NT2/D1 (cell line): Measurements from ENCODE around the gene PTPRN2.
"Not testable (repeated sequence)": the region's sequence is repeated elsewhere in the genome, so short reads cannot be mapped to it uniquely, and the experiment has no call there.

Experiments
- DNase-seq: peaks from one replicate; pipeline ENCODE4 v3.0.0-alpha.2; 2011; ENCODE audit warnings: low read depth, low spot score
- H3K27me3 ChIP-seq: 2 replicates; pipeline ENCODE4 v1.6.0; 2011; ENCODE audit warnings: mild to moderate bottlenecking; ENCODE audit not compliant: insufficient read length, insufficient read depth
- H3K36me3 ChIP-seq: 2 replicates; pipeline ENCODE4 v1.6.1; 2011; ENCODE audit warnings: mild to moderate bottlenecking, low read length, mixed read lengths; ENCODE audit not compliant: insufficient read depth, insufficient read length
- H3K4me1 ChIP-seq: 2 replicates; pipeline ENCODE4 v1.5.1; 2011; ENCODE audit not compliant: insufficient read depth, insufficient read length
- H3K4me3 ChIP-seq: 2 replicates; pipeline ENCODE4 v1.5.1; 2011; ENCODE audit warnings: low read depth; ENCODE audit not compliant: insufficient read length
- H3K9ac ChIP-seq: 2 replicates; pipeline ENCODE4 v1.6.0; 2011; ENCODE audit warnings: low read depth; ENCODE audit not compliant: insufficient read length
- H3K9me3 ChIP-seq: 2 replicates; pipeline ENCODE4 v1.5.1; 2011; ENCODE audit warnings: mild to moderate bottlenecking, low read length; ENCODE audit not compliant: insufficient read depth
- SUZ12 ChIP-seq: IDR thresholded peaks from 2 replicates; pipeline ENCODE4 v1.6.1; 2011; ENCODE audit not compliant: insufficient read length, insufficient read depth; ENCODE audit errors: extremely low read depth
- YY1 ChIP-seq: IDR thresholded peaks from 2 replicates; pipeline ENCODE4 v1.6.1; 2011; ENCODE audit not compliant: insufficient read length, insufficient read depth
- ZNF274 ChIP-seq: IDR thresholded peaks from 2 replicates; pipeline ENCODE4 v1.6.1; 2011; ENCODE audit warnings: mild to moderate bottlenecking, low read depth, low read length

The PTPRN2 gene

DNA sequence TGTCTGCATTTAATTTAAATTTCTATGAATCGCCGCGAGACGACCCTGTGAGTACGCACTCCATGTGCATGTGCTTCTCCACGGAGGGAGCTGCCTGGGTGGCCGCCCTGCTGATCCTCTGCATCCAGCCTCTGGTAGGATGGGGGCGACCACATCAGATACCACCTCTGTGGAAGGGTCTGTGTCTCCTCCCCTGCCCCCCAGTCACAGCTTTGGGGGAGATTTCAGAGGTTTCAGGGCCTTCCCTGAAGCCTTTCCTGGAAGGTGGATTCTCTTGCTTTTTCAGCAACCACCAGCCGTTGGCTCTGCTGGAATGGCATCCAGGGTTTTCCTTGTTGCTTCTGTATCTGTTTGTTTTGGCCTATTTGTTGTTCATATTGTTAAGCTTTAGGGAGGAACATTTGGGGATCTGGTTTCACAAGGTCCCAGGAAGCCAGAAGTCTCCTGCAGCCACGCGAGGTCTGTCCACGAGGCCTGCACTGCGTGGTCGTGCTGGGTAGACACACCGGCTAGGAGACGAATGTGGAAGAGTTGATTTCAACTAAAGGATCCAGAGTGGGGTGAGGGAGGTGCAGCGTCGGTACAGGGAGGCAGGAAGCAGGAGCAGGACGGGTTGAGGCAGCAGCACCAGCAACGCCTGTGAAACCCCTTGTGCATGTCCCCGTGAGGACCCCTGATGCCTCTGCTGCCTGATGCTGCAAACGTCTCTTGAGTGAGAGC, 329.1 kb downstream of the PTPRN2 start:
- Histone ChIP-seq H3K4me1 (peaks cover 9% of the 10 kb centered on the region), H3K9ac (no peak overlapping the region), H3K4me3 (no peak overlapping the region), H3K36me3 (no peaks in the 10 kb centered on the region), H3K9me3 (no peaks in the 10 kb centered on the region), H3K27me3 (no peaks in the 10 kb centered on the region)
- no peak for DNase-seq
- no peak for TF ChIP-seq YY1
- TF ChIP-seq ZNF274 = no peak
- no peak for TF ChIP-seq SUZ12

- Histone ChIP-seq H3K4me1 (peaks cover 11% of the 10 kb centered on the region), H3K9me3 (no peaks in the 10 kb centered on the region), H3K9ac (no peak overlapping the region), H3K27me3 (no peaks in the 10 kb centered on the region), H3K36me3 (no peaks in the 10 kb centered on the region), H3K4me3 (no peak overlapping the region)
- DNase-seq = no peak
- TF ChIP-seq ZNF274 = no peak
- no peak for TF ChIP-seq YY1
- no peak for TF ChIP-seq SUZ12
These were observed 329.9 kb downstream of the PTPRN2 start for GRCh38 chr7:158257516-158258410.

DNA sequence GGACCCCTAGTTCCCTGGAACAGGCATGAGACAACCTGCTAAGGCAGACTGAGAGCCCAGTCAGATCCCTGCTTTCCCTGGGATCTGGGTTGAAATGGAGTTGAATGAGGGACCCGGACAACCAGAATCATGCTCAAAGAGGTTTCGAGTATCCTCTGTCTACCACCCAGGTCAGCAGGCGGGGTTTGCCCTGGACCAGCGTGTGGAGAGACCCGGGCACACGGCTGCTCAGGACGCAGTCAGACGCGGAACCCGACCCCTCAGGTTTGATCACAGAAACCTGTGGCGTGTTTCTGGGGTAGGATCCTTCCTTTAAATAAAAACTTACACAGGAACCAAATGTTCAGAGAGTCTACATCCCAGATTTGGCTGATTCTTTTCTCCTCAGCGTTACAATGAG, 330.6 kb downstream of the PTPRN2 start:
- TF ChIP-seq SUZ12 (no peak), ZNF274 (no peak), YY1 (no peak)
- Histone ChIP-seq H3K4me3 (no peak overlapping the region), H3K27me3 (no peaks in the 10 kb centered on the region), H3K9ac (no peak overlapping the region), H3K9me3 (no peaks in the 10 kb centered on the region), H3K36me3 (no peaks in the 10 kb centered on the region), H3K4me1 (peaks cover 8% of the 10 kb centered on the region)
- DNase-seq = no peak

DNA sequence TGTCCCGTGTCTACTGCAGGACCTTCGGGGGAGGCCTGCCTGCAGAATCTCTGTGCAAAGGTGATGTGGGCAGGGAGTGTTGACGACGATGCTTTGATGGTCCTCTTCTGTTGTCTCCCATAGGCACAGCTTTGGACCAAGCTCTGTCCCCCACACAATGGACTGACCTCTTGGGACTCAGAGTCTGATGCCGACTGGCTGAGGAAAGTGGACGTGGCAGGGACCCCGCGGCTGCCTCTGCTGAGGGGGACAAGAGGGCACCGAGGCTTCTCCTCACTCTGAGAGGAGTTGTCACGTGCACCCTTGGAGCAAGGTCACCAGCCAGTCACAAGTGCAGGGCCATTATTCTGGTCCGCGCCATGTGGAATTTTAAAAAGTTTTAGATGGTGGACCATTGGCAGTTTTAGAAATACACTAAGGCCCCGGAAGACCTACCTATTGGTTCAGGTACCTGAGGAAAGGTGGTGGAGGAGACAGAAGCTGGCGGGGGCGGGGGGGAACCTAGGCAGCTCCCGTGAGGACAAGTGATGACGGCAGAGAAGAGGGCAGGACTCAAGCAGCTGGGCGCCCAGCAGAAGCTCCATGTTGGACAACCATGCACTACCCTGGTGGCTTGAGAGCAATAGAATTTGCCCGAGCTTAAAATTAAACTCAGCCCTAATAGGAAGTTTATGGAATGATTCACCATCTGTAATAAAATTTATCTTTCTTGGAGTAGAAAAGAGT, 331.4 kb downstream of the PTPRN2 start:
- no peak for TF ChIP-seq ZNF274
- no peak for TF ChIP-seq SUZ12
- no peak for TF ChIP-seq YY1
- no peaks in the 10 kb centered on the region for H3K9me3 ChIP-seq

DNA sequence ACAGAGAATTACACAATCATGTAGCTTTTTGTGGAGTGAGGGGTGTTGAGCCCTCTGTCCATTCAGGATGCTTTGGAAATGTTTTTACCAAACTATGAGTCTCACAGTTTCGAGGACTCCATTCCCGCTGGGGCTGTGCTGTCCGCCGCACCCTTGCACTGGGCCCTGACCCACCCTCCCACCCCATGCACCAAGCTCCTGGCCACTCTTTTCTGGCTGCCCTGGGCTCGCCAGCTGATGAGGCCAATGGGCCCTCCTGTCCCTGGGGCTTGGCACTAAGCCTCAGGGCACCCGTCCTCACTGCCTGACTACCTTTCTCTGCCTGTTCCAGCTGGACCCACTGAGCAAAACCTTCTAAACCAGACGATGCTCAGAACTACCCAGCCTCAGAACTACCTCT, 332.1 kb downstream of the PTPRN2 start:
- Histone ChIP-seq H3K36me3 (no peaks in the 10 kb centered on the region), H3K4me3 (no peak overlapping the region), H3K4me1 (peaks cover 4% of the 10 kb centered on the region), H3K9ac (no peak overlapping the region), H3K27me3 (no peaks in the 10 kb centered on the region), H3K9me3 (no peaks in the 10 kb centered on the region)
- TF ChIP-seq ZNF274 (no peak), SUZ12 (no peak), YY1 (no peak)
- no peak for DNase-seq

More for the DNA sequence above, 331.4 kb downstream of the PTPRN2 start:
- Histone ChIP-seq H3K9ac (no peak overlapping the region), H3K4me1 (peaks cover 8% of the 10 kb centered on the region), H3K27me3 (no peaks in the 10 kb centered on the region), H3K36me3 (no peaks in the 10 kb centered on the region), H3K4me3 (no peak overlapping the region)
- no peak for DNase-seq

DNA sequence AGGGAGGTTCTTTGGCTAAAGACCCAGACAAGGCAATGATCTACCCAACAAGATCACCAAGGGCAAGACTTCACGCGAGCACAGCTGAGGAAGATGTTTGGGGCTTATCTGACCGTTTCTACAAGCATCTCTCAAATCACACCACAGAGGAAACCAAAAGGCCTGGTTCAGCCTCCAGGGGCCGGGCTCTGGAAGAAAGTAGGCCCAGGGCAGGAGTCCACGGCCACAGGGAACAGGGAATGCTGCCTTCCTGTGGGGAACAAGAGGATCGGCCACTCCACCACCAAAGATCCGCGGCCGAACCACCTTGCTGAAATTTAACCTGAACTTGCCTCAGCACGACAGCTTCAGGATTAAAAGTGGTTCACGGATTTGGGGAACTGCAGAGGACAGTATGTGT, 332.5 kb downstream of the PTPRN2 start:
- Histone ChIP-seq H3K9me3 (no peaks in the 10 kb centered on the region), H3K36me3 (no peaks in the 10 kb centered on the region), H3K9ac (no peak overlapping the region), H3K4me1 (peaks cover 3% of the 10 kb centered on the region), H3K4me3 (no peak overlapping the region), H3K27me3 (no peaks in the 10 kb centered on the region)
- no peak for DNase-seq
- TF ChIP-seq ZNF274 (no peak), SUZ12 (no peak), YY1 (no peak)

DNA sequence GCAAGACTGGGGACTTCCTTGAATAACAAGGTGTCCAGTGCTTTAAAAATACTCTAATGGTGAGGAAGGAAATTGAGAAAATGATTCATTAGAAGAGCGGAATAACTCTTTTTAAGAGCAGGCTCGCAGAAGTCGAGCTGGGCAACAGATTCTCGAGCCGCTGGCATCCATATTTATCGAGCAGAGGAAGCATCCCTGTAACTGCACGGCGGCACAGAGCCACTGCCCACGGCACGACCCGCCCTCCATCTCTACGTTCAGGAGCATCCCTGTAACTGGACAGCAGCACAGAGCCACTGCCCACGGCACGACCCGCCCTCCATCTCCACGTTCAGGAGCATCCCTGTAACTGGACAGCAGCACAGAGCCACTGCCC, 334.0 kb downstream of the PTPRN2 start:
- not testable (repeated sequence) for H3K9me3 ChIP-seq, H3K9ac ChIP-seq, H3K4me3 ChIP-seq, DNase-seq, H3K36me3 ChIP-seq, H3K27me3 ChIP-seq, H3K4me1 ChIP-seq
